ENCODE results near the gene CHEK2. TPM values are rescaled to one million over a fixed set of nuclear protein-coding genes. Genes with fewer than 3 reads are reported as not detected.
"Not testable (repeated sequence)": the region's sequence is repeated elsewhere in the genome, so short reads cannot be mapped to it uniquely, and the experiment has no call there.

The CHEK2 gene
- total and polyA plus RNA-seq, 8 donors, result 0.83 to 4.6 (median 3.1) TPM

DNA sequence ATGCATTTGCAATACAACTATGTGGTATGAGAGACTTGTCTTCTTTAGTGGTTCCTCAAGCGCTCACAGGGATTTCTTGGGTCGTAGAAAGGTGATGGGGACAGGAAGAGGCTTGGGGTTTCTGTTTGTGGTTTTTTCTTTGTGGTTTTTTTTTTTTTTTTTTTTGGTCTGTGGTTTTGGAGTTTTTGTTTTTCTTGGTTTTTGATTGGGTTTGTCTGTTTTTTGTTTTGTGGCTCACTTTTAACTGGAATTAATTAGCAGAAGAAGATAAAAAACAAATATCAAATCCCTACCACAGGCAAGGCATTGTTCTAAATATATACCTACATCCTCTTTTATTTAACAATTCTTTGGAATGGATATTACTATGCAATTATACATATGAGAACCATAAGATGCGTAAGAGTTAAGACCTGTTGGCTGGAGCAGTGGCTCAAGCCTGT is 67.5 kb downstream of the CHEK2 start:
- TF ChIP-seq, protein P1, sequence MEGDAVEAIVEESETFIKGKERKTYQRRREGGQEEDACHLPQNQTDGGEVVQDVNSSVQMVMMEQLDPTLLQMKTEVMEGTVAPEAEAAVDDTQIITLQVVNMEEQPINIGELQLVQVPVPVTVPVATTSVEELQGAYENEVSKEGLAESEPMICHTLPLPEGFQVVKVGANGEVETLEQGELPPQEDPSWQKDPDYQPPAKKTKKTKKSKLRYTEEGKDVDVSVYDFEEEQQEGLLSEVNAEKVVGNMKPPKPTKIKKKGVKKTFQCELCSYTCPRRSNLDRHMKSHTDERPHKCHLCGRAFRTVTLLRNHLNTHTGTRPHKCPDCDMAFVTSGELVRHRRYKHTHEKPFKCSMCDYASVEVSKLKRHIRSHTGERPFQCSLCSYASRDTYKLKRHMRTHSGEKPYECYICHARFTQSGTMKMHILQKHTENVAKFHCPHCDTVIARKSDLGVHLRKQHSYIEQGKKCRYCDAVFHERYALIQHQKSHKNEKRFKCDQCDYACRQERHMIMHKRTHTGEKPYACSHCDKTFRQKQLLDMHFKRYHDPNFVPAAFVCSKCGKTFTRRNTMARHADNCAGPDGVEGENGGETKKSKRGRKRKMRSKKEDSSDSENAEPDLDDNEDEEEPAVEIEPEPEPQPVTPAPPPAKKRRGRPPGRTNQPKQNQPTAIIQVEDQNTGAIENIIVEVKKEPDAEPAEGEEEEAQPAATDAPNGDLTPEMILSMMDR (IDR thresholded peaks at IDR 0.05), result no peak
- no peak for DNase-seq
- Histone ChIP-seq H3K36me3 (no peaks in the 10 kb centered on the region), H3K4me3 (no peak overlapping the region), H3K4me1 (no peaks in the 10 kb centered on the region), H3K9me3 (no peaks in the 10 kb centered on the region), H3K27ac (no peak overlapping the region), H3K27me3 (no peaks in the 10 kb centered on the region)
- 88 to 93% methylated on average over 3 of the region's 3 CpGs for WGBS, 2 donors
- FAIRE-seq, result no peak
- no peak for ATAC-seq
- intact Hi-C loops (cut with DNase I), result no loop called here

DNA sequence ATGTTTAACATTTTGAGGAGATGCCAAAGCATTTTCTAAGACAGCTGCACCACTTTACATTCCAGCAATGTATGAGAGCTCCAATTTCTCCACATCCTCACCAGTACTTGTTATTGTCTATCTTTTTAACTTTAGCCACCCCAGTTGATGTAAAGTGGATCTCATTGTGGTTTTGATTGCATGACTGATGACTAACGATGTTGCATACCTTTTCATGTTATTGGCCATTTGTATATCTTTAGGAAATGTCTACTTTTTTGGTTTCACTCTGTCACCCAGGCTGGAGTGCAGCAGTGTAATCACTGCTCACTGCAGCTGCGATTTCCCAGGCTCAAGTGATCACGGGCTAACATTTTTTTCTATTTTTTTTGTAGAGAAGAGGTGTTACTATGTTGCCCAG is 70.9 kb downstream of the CHEK2 start:
- Histone ChIP-seq H3K9me3 (no peaks in the 10 kb centered on the region), H3K27ac (no peak overlapping the region), H3K36me3 (no peaks in the 10 kb centered on the region), H3K4me1 (no peaks in the 10 kb centered on the region), H3K4me3 (no peak overlapping the region), H3K27me3 (no peaks in the 10 kb centered on the region)
- WGBS, 2 donors, result 40 to 47% methylated on average over 3 of the region's 3 CpGs
- TF ChIP-seq, protein P1 (IDR thresholded peaks at IDR 0.05), result no peak
- DNase-seq, result peak in 2 of 6 donors; percentile 18 to 30
- FAIRE-seq, result no peak
- intact Hi-C loops (cut with DNase I), result no loop called here
- ATAC-seq, result peak in 2 of 4 donors; percentile 43 to 57

DNA sequence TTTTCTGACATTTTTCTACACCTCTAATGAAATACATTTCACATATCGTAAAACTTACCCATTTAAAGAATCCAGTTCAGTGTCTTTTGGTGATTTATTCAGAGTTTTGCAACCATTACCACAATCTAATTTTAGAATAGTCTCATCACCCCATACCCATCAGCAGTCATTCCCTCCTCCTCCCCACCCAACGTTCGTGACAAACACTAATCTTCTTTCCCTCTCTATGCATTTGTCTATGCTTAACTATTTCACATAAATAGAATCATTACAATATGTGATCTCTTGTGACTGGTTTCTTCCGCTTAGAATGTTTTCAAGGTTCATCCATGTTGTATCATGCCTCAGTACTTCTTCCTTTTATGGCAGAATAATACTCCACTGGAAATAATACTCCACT is 71.5 kb downstream of the CHEK2 start:
- 91 to 95% methylated on average over 4 of the region's 4 CpGs for WGBS, 2 donors
- TF ChIP-seq, protein P1 (IDR thresholded peaks at IDR 0.05), result no peak
- Histone ChIP-seq H3K27ac (no peak overlapping the region), H3K4me1 (no peaks in the 10 kb centered on the region), H3K27me3 (no peaks in the 10 kb centered on the region), H3K36me3 (no peaks in the 10 kb centered on the region), H3K4me3 (no peak overlapping the region), H3K9me3 (no peaks in the 10 kb centered on the region)
- DNase-seq (no peak), ATAC-seq (no peak), FAIRE-seq (no peak)
- intact Hi-C loops (cut with DNase I), result no loop called here

DNA sequence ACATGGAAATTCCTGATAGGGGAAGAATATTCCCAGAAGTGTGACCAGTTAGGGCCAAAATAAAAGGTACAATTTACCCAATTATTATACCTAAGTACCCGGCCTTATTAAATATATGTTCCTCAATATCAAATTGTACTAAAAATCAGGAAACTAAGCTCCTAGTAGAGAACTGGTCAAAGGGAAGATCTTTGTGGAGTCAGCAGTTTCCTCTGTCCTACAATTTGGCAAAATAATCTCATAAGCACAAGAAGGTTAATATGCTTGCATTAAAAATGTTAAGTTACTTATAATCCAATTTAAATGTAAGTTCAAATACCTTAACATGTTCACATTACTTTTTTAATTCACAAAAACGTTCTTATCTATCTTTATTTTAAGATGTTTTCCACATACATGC is 72.2 kb downstream of the CHEK2 start:
- H3K27ac ChIP-seq, result no peak overlapping the region
- H3K9me3 ChIP-seq, result no peaks in the 10 kb centered on the region
- no peaks in the 10 kb centered on the region for H3K36me3 ChIP-seq
- no peaks in the 10 kb centered on the region for H3K27me3 ChIP-seq
- no peaks in the 10 kb centered on the region for H3K4me1 ChIP-seq
- intact Hi-C loops (cut with DNase I), result no loop called here
- DNase-seq (no peak), ATAC-seq (no peak), FAIRE-seq (no peak)
- TF ChIP-seq, protein P1 (IDR thresholded peaks at IDR 0.05), result no peak
- no peak overlapping the region for H3K4me3 ChIP-seq
- WGBS, 2 donors, result 50 to 61% methylated on average over 2 of the region's 2 CpGs

DNA sequence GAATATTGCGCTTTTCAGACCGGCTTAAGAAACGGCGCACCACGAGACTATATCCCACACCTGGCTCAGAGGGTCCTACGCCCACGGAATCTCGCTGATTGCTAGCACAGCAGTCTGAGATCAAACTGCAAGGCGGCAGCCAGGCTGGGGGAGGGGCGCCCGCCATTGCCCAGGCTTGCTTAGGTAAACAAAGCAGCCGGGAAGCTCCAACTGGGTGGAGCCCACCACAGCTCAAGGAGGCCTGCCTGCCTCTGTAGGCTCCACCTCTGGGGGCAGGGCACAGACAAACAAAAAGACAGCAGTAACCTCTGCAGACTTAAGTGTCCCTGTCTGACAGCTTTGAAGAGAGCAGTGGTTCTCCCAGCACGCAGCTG is 78.1 kb downstream of the CHEK2 start:
- DNase-seq; FAIRE-seq; H3K4me3 ChIP-seq; intact Hi-C loops (cut with DNase I); H3K9me3 ChIP-seq; H3K36me3 ChIP-seq; ATAC-seq; H3K4me1 ChIP-seq; H3K27me3 ChIP-seq; H3K27ac ChIP-seq: not testable (repeated sequence)
- no CpG with 5 or more reads among the region's 13 CpGs for WGBS, 2 donors
